ENCODE data around the gene CD276.

The CD276 gene

GRCh38 chr15:73749971-73750370 is 65.8 kb downstream of the CD276 start:
- no peak for FAIRE-seq

GRCh38 chr15:73750438-73750837 is 66.3 kb downstream of the CD276 start:
- FAIRE-seq: no peak

DNA sequence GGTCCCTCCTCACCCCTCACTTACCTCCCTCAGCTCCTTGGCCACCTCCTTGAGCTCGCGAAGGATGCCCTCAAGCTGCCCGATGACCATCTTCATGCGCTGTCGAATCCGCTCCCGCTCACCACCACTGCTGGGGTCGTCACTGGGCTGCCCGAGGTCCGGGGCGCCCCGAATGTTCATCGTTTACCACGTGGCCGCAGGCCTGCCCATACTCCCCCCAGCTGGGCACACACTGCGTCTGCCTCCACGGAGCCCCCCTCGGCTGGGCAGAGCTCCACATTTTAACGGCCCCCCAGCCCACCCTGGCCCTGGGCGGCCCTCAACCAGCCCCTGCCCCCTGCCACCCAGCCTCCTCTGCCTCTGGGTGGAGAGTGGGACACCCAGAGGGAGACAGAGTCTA is 66.8 kb downstream of the CD276 start:
- no peak for FAIRE-seq

- FAIRE-seq: no peak
Measured at GRCh38 chr15:73751511-73751898, 67.3 kb downstream of the CD276 start.

DNA sequence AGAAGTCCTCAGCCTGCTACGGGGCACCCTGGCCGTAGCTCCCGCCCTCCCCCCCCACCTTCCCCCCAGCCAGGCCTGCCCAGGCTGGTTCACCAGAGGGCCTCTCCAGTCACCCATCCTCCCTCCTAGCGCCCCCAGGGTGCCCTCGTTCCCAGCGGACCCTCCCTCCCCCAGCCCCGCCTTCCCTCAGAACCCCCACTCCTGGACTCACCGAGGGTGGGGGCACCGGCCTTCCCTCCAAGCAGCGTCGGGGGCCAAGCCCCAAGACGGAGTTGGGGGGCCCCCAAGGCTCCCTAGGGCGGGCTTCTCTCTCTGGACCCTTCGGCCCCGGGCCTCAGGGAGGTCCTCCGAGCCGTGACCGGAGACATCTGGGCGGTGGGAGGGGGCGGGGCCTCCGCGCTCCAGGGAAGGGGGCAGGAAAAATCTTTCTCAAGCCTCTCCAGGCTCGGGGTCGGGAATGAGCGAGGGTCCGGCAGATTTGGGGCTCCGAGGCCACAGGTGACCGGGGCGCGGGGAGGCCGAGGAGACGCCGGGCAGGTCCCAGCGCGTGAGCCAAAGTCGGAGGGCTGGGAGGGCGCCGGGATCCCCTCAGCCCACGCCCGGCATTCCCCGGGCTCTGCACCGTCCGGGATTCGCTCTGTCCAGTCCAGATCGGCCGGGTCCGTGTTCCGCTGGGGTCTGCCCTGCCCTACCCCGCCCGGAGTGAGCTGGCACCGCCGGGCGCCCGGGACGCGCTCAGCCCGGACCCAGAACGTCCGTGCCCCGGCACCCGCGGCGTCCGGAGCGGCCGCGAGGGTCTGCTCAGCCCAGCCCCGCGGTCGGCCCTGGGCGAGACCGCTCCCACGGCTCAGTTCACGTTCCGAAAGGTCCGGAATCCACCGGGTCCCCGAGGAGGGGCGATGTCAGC is 68.0 kb downstream of the CD276 start:
- FAIRE-seq: no peak

DNA sequence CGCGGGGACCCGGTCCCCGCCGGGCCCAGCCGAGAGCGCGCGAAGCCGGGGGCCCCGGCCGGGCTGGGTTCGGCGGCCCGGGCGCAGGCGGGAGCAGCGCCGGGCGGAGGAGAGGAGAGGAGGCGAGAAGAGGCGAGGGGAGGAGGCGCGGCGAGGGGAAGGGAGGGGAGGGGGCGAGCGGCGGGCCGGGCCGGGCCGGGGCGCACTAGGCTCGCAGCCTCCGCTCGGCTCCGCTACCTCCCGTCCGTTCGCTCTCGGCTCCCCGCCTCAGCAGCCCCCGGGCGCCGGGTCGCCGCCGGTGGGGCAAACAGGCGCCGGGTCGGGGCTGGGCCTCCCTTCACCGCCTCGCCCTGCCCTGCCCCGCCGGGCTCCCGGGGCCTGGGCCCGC is 68.6 kb downstream of the CD276 start:
- FAIRE-seq: no peak

GRCh38 chr15:73753250-73754130 is 69.3 kb downstream of the CD276 start, which contains the start of gene INSYN1:
Gene INSYN1, minus strand, starts transcription at chr15:73753351. Its CDS starts 2,221 bp downstream, at chr15:73751130.
- no peak for FAIRE-seq

- FAIRE-seq: no peak
Measured at GRCh38 chr15:73754461-73754860, 70.3 kb downstream of the CD276 start.

GRCh38 chr15:73755481-73755880 is 71.3 kb downstream of the CD276 start:
- no peak for FAIRE-seq

DNA sequence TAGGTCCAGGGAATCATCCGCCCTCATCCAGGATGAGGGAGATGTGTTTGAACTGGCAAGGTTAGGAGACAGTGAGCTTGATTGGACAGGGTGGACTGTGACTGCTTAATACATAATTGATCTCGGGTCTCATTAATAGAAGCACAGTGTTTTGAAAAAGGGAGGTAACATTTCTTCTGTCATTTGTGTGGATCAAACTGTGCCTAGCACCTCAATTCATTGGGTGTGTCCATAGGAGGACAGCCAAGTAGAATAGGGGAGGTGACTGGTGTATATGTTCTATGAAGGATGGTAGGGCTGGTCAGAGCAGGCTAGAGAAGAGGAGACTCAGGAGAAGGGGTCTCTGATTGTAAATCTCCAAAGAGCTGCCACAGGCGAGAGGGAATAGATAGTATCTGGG is 71.8 kb downstream of the CD276 start:
- FAIRE-seq: no peak

GRCh38 chr15:73756390-73756789 is 72.2 kb downstream of the CD276 start:
- FAIRE-seq: no peak

- FAIRE-seq: no peak
Measured at GRCh38 chr15:73756947-73757513, 72.8 kb downstream of the CD276 start.

DNA sequence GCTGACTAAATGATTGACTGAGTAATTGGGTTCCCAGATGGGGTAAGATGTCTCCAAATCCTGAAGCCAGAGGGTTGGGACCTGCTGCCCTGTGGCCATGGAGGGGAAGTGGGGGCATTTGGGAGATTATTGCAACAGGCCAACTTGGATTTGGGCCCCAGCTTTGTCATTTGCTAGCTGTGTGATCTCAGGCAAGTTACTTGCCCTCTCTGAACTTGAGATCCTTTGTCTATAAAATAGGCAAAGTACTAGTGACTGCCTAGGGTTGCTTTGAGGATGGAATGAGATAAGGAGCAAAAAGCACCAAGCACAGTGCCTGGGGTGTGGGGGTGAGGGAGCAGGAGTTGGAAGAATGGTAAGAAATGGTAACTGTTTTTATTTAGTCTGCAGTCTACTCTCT is 73.4 kb downstream of the CD276 start:
- FAIRE-seq: no peak

GRCh38 chr15:73758461-73758860 is 74.3 kb downstream of the CD276 start:
- no peak for FAIRE-seq

- FAIRE-seq: no peak
Measured at GRCh38 chr15:73760330-73761329, 76.4 kb downstream of the CD276 start.

DNA sequence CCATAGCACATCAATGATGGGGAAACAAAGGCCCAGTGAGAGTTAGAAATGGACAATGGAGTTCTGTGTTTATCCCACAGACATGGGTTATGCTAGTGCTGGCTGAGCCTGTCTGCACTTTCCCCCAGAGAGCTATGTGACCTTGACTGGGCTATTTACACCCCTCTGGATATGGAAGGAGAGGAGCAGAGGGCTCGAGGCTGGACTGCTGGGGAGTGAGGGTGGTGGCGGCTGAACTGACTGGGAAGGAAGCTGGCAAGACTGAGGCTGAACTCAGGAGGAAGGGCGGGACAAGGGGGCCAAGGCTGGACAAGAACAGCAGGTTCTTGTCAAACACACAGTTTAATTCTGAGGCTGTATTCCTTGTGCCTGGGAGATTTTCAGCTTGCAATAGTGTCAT is 79.7 kb downstream of the CD276 start:
- FAIRE-seq: no peak

Measured in TTC549 (cell line).